ENCODE data around the gene PROX1. TPM values are rescaled to one million over a fixed set of nuclear protein-coding genes. Genes with fewer than 3 reads are reported as not detected.

PROX1 gene
- total and polyA plus RNA-seq, 2 experiments from 2014 or later = under 0.01 to 0.20 TPM

DNA sequence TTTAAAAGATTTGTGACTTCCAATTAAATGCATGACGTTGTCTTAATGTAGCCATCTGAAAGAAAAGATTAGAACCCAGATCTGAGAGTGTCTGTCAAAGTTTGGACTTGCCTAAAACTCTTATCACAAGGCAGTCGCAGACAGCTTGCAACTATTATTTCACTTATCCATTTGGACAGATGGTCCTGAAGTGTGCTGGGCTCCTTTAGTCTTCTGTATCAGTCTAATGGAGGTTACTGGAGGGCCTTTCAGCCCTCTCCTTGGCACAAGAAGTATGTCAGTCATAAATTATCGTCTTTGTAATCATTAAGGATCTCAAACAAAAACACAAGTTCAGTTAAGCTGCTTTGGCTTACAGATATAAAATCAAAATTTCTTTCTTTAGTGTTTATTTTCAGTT is 15.5 kb downstream of the PROX1 start:
- Histone ChIP-seq H3K36me3 (ENCODE audit: low read depth) (no peaks in the 10 kb centered on the region), H3K9me2 (ENCODE audit: insufficient read depth) (no peaks in the 10 kb centered on the region), H3F3A (ENCODE audit: insufficient read depth) (no peaks in the 10 kb centered on the region), H3K9ac (no peak overlapping the region), H3K79me2 (ENCODE audit: insufficient read depth) (no peaks in the 10 kb centered on the region), H2AFZ (no peak overlapping the region), H3K4me2 (ENCODE audit: unreplicated experiment) (no peak overlapping the region), H3K27ac (no peak overlapping the region), H3K27me3 (replicated peaks; ENCODE audit: insufficient read depth) (no peaks in the 10 kb centered on the region), H3K4me1 (ENCODE audit: insufficient read depth) (no peaks in the 10 kb centered on the region), H3K9me3 (ENCODE audit: low read depth) (no peaks in the 10 kb centered on the region), H4K20me1 (ENCODE audit: insufficient read depth) (no peaks in the 10 kb centered on the region), H3K4me3 (no peak overlapping the region)
- TF ChIP-seq EZH2 (IDR thresholded peaks at IDR 0.05; ENCODE audit: insufficient read depth, poor library complexity, severe bottlenecking) (no peak), EZH2phosphoT487 (IDR thresholded peaks at IDR 0.05; ENCODE audit: insufficient read depth, low read depth) (no peak)
- WGBS, 2 experiments (ENCODE audit: low coverage in 1 of 2, low lambda C conversion rate in 2 of 2, missing lambda C conversion rate in 2 of 2) = 1 to 4% methylated on average over 3 of the region's 3 CpGs
- no peak for DNase-seq
- in situ Hi-C loops (cut with MboI) = no loop called here

DNA sequence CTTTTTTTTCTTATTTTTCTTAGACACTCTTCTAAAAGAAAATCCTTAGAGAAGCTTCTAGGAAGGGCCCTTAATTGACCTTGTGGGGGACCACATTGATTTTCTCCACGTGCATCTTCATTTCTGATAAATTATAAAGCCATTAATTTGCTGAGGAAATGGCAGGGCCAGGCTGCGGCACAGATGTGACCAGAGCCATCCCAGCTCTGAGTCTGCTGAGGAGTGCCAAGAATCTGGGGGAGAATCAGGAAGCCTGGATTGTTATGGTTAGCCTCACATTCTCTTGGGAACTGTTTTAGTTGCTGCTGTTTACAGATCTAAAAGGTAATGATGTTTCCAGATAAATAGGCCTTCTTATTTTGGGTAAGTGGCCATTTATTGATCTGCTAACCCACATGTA is 16.2 kb downstream of the PROX1 start:
- Histone ChIP-seq H3K27me3 (replicated peaks; ENCODE audit: insufficient read depth) (no peaks in the 10 kb centered on the region), H3K27ac (no peak overlapping the region), H3K36me3 (ENCODE audit: low read depth) (no peaks in the 10 kb centered on the region), H3K4me1 (ENCODE audit: insufficient read depth) (no peaks in the 10 kb centered on the region), H3K9me3 (ENCODE audit: low read depth) (no peaks in the 10 kb centered on the region), H3K4me2 (ENCODE audit: unreplicated experiment) (no peak overlapping the region), H3K9me2 (ENCODE audit: insufficient read depth) (no peaks in the 10 kb centered on the region), H3K9ac (no peak overlapping the region), H3F3A (ENCODE audit: insufficient read depth) (no peaks in the 10 kb centered on the region), H4K20me1 (ENCODE audit: insufficient read depth) (no peaks in the 10 kb centered on the region), H2AFZ (no peak overlapping the region), H3K4me3 (no peak overlapping the region), H3K79me2 (ENCODE audit: insufficient read depth) (no peaks in the 10 kb centered on the region)
- no peak for TF ChIP-seq EZH2phosphoT487 (IDR thresholded peaks at IDR 0.05; ENCODE audit: insufficient read depth, low read depth)
- no peak for DNase-seq
- WGBS, 2 experiments (ENCODE audit: low coverage in 1 of 2, low lambda C conversion rate in 2 of 2, missing lambda C conversion rate in 2 of 2) = 18 to 19% methylated on average over 2 of the region's 2 CpGs
- in situ Hi-C loops (cut with MboI) = no loop called here

DNA sequence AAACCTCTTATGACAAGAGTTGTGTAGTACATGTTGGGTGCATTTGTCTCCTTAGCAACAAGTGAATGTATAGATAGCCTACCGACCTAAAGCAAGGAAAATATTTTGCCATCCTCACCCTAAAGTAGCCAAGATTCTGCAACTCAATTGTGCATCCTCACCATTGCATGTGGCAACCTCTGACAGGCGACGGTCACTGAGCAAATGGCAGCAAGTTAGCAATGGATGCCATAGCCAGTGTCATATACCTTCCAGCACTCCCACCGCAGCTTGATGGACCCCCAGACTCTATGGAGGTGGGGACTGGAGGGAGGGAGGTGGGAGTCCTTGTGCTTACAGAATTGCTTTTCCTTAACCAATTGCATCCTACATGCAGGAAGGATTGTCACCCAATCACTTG is 17.0 kb downstream of the PROX1 start:
- Histone ChIP-seq H4K20me1 (ENCODE audit: insufficient read depth) (no peaks in the 10 kb centered on the region), H3K79me2 (ENCODE audit: insufficient read depth) (no peaks in the 10 kb centered on the region), H3K9me3 (ENCODE audit: low read depth) (no peaks in the 10 kb centered on the region), H2AFZ (no peak overlapping the region), H3K4me1 (ENCODE audit: insufficient read depth) (no peaks in the 10 kb centered on the region), H3K9me2 (ENCODE audit: insufficient read depth) (no peaks in the 10 kb centered on the region), H3K4me3 (no peak overlapping the region), H3K27ac (no peak overlapping the region), H3K4me2 (ENCODE audit: unreplicated experiment) (no peak overlapping the region), H3K27me3 (replicated peaks; ENCODE audit: insufficient read depth) (no peaks in the 10 kb centered on the region), H3K36me3 (ENCODE audit: low read depth) (no peaks in the 10 kb centered on the region), H3K9ac (no peak overlapping the region), H3F3A (ENCODE audit: insufficient read depth) (no peaks in the 10 kb centered on the region)
- DNase-seq = no peak
- in situ Hi-C loops (cut with MboI) = no loop called here
- 66 to 67% methylated on average over 4 of the region's 4 CpGs for WGBS, 2 experiments (ENCODE audit: low coverage in 1 of 2, low lambda C conversion rate in 2 of 2, missing lambda C conversion rate in 2 of 2)
- TF ChIP-seq EZH2 (IDR thresholded peaks at IDR 0.05; ENCODE audit: insufficient read depth, poor library complexity, severe bottlenecking) (no peak), EZH2phosphoT487 (IDR thresholded peaks at IDR 0.05; ENCODE audit: insufficient read depth, low read depth) (no peak)

DNA sequence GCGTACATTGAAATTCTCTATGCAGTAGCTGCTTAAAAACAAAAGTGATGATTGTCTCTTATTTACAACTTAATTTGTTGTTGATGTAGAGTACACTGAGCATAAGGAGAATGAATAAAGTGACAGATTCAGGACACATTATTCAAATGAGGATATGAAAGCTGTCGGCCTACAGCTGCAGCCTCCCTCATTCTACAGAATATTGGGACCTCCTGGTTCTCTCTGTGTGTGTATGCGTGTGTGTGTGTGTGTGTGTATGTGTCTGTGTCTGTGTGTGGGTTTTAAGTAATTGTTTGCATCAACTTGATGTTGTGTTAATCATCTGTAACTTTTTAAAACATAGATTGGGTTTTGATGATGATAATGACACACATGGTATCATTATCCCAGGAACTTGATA is 17.9 kb downstream of the PROX1 start:
- no peak overlapping the region for H3K4me3 ChIP-seq
- H3K27ac ChIP-seq = no peak overlapping the region
- WGBS, 2 experiments (ENCODE audit: low coverage in 1 of 2, low lambda C conversion rate in 2 of 2, missing lambda C conversion rate in 2 of 2) = 52 to 53% methylated on average over 3 of the region's 3 CpGs
- H3K9me3 ChIP-seq (ENCODE audit: low read depth) = no peaks in the 10 kb centered on the region
- TF ChIP-seq EZH2phosphoT487 (IDR thresholded peaks at IDR 0.05; ENCODE audit: insufficient read depth, low read depth) (no peak), EZH2 (IDR thresholded peaks at IDR 0.05; ENCODE audit: insufficient read depth, poor library complexity, severe bottlenecking) (no peak)
- H2AFZ ChIP-seq = no peak overlapping the region
- H3K4me1 ChIP-seq (ENCODE audit: insufficient read depth) = no peaks in the 10 kb centered on the region
- no peaks in the 10 kb centered on the region for H3K27me3 ChIP-seq (replicated peaks; ENCODE audit: insufficient read depth)
- no peak overlapping the region for H3K4me2 ChIP-seq (ENCODE audit: unreplicated experiment)
- no peaks in the 10 kb centered on the region for H3F3A ChIP-seq (ENCODE audit: insufficient read depth)
- no peak overlapping the region for H3K9ac ChIP-seq
- in situ Hi-C loops (cut with MboI) = no loop called here
- no peaks in the 10 kb centered on the region for H3K79me2 ChIP-seq (ENCODE audit: insufficient read depth)
- no peaks in the 10 kb centered on the region for H3K36me3 ChIP-seq (ENCODE audit: low read depth)
- DNase-seq = no peak
- H3K9me2 ChIP-seq (ENCODE audit: insufficient read depth) = no peaks in the 10 kb centered on the region
- H4K20me1 ChIP-seq (ENCODE audit: insufficient read depth) = no peaks in the 10 kb centered on the region

DNA sequence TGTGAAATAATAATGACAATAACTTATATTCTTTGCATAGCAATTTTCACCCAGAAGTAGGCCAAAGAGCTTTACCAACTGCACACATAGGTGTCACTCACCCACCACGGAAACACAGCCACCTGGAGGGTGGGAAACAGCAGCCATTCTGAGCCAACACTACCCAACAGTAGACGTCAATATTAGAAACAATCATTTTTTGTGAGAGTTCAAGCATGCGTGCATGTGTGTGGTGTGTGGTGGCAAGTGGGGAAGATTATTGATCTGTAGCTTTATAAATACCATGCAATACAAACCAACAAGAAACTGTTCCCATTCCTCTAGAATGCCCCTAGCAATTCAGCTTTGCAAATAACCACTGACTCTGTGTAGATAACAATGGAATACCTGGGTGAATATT is 19.1 kb downstream of the PROX1 start:
- H3K9ac ChIP-seq = no peak overlapping the region
- TF ChIP-seq EZH2phosphoT487 (IDR thresholded peaks at IDR 0.05; ENCODE audit: insufficient read depth, low read depth) = no peak
- TF ChIP-seq EZH2 (IDR thresholded peaks at IDR 0.05; ENCODE audit: insufficient read depth, poor library complexity, severe bottlenecking) = no peak
- WGBS, 2 experiments (ENCODE audit: low coverage in 1 of 2, low lambda C conversion rate in 2 of 2, missing lambda C conversion rate in 2 of 2) = 41 to 53% methylated on average over 3 of the region's 3 CpGs
- no peaks in the 10 kb centered on the region for H3K9me3 ChIP-seq (ENCODE audit: low read depth)
- H3K36me3 ChIP-seq (ENCODE audit: low read depth) = no peaks in the 10 kb centered on the region
- H3K9me2 ChIP-seq (ENCODE audit: insufficient read depth) = no peaks in the 10 kb centered on the region
- in situ Hi-C loops (cut with MboI) = no loop called here
- no peak overlapping the region for H3K27ac ChIP-seq
- DNase-seq = no peak
- H3F3A ChIP-seq (ENCODE audit: insufficient read depth) = no peaks in the 10 kb centered on the region
- H3K79me2 ChIP-seq (ENCODE audit: insufficient read depth) = no peaks in the 10 kb centered on the region
- no peak overlapping the region for H2AFZ ChIP-seq
- no peak overlapping the region for H3K4me3 ChIP-seq
- H3K27me3 ChIP-seq (replicated peaks; ENCODE audit: insufficient read depth) = no peaks in the 10 kb centered on the region
- H4K20me1 ChIP-seq (ENCODE audit: insufficient read depth) = no peaks in the 10 kb centered on the region
- H3K4me2 ChIP-seq (ENCODE audit: unreplicated experiment) = no peak overlapping the region
- H3K4me1 ChIP-seq (ENCODE audit: insufficient read depth) = no peaks in the 10 kb centered on the region
